Stimulated activated effector memory CD8-positive, alpha-beta T cell treated with anti-CD3 and anti-CD28 coated beads, Interleukin-12 subunit alpha, Interleukin-12 subunit beta, amount 100 ng/mL, for 72 hours (primary cell): Measurements from ENCODE around the gene KRT25.

Source experiments
- ATAC-seq: fragments of 150-1000 bp; cut with Tn5 transposase; 2 replicates; pipeline ENCODE4 v1.10.0; 2021
- DNase-seq, 2 donors: peaks; one replicate each; pipeline ENCODE4 v3.0.0; 2021 to 2022; ENCODE audit warnings: low spot score in 2 of 2
- H3K27ac Mint-ChIP-seq: one replicate; pipeline ENCODE4 v1.8.0; 2022; ENCODE audit warnings: mild to moderate bottlenecking, mixed read lengths
- H3K36me3 Mint-ChIP-seq: one replicate; pipeline ENCODE4 v1.8.0; 2022; ENCODE audit warnings: mild to moderate bottlenecking, mixed read lengths
- H3K4me1 Mint-ChIP-seq: one replicate; pipeline ENCODE4 v1.8.0; 2022; ENCODE audit warnings: mixed read lengths
- H3K4me3 Mint-ChIP-seq: one replicate; pipeline ENCODE4 v1.8.0; 2022; ENCODE audit warnings: mild to moderate bottlenecking, mixed read lengths
- H3K9me3 Mint-ChIP-seq: one replicate; pipeline ENCODE4 v1.8.0; 2022; ENCODE audit warnings: mixed read lengths

Gene KRT25, protein sequence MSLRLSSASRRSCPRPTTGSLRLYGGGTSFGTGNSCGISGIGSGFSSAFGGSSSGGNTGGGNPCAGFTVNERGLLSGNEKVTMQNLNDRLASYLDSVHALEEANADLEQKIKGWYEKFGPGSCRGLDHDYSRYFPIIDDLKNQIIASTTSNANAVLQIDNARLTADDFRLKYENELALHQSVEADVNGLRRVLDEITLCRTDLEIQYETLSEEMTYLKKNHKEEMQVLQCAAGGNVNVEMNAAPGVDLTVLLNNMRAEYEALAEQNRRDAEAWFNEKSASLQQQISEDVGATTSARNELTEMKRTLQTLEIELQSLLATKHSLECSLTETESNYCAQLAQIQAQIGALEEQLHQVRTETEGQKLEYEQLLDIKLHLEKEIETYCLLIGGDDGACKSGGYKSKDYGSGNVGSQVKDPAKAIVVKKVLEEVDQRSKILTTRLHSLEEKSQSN

DNA sequence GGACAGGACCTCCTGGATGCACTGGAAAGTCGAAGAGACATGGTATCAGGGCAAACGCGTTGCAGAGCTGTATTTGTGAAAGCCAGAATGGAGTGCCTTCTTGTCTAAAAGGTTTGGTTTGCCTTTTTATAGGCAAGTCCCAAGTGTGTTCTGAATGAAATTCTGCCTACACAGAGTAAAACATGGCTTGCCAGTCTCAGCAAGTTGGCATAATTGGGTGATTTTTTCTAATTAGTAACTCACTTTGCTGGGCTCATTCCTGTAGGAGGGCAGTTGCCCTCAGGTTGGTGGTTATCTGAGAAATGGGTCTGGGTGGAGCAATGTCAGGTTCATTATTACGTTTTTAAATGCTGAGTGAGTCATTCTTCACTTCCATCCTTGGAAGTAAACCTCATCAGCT is at the start of gene KRT25:
Gene KRT25 (minus strand): TSS at position 101 of the 400 bp plus-strand sequence. CDS start 60 bp downstream, at position 41.
- DNase-seq (no peak), ATAC-seq (peak; percentile 39)
- peaks cover 18% of the 10 kb centered on the region for H3K9me3 Mint-ChIP-seq
- H3K4me3 Mint-ChIP-seq = no peak within 1 kb of the TSS
- H3K4me1 Mint-ChIP-seq = no peaks in the 10 kb centered on the region
- H3K27ac Mint-ChIP-seq = no peak within 1 kb of the TSS
- H3K36me3 Mint-ChIP-seq = no peaks in the 10 kb centered on the region

DNA sequence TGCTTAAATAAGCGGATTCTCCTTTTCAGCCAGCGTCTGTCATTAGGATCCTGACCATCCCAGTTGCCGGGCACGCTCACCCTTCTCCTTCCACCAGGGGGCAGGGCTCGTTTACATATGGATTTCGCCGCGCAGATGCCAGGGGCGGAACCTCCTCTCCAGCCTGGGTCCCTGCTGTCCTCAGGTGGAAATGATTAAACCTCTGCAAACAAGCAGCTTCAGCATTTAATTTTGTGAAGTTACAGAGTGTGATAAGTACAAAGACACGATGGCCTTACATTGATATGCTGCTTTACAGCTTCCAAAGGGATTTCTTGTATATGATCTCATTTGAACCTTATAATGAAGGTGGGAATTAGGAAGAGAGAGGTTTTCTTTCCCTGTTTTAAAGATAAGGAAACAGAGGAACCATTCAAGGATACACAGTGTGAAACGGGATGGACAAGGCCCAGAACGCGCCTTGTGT is 48.5 kb upstream of the KRT25 start:
- H3K27ac Mint-ChIP-seq = no peak overlapping the region
- peak; percentile 93 for ATAC-seq
- no peaks in the 10 kb centered on the region for H3K9me3 Mint-ChIP-seq
- DNase-seq = peak; percentile 68 to 85
- no peaks in the 10 kb centered on the region for H3K4me1 Mint-ChIP-seq
- H3K36me3 Mint-ChIP-seq = no peaks in the 10 kb centered on the region
- H3K4me3 Mint-ChIP-seq = no peak overlapping the region

DNA sequence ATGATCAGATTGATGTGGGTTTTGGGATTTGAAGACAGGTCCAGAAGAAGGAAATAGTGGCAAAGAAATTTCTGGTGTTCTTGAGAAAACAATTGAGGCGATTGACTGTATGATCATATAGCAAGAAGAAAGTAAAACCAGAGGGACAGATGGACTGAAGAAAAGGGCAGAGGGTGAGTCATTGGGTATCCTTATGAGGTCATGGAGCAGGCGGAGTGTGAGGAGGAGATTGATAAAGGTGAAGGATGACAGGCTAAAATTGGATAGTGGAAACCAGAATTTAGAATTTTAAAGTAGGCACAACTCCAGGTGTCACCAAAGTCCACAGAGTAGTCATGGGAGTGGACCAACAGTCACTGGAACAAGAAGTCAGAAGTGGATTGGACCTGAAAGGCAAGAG is 46.0 kb upstream of the KRT25 start:
- H3K4me3 Mint-ChIP-seq = no peak overlapping the region
- DNase-seq = no peak
- H3K4me1 Mint-ChIP-seq = no peaks in the 10 kb centered on the region
- no peak for ATAC-seq
- H3K36me3 Mint-ChIP-seq = no peaks in the 10 kb centered on the region
- no peak overlapping the region for H3K27ac Mint-ChIP-seq
- H3K9me3 Mint-ChIP-seq = no peaks in the 10 kb centered on the region

DNA sequence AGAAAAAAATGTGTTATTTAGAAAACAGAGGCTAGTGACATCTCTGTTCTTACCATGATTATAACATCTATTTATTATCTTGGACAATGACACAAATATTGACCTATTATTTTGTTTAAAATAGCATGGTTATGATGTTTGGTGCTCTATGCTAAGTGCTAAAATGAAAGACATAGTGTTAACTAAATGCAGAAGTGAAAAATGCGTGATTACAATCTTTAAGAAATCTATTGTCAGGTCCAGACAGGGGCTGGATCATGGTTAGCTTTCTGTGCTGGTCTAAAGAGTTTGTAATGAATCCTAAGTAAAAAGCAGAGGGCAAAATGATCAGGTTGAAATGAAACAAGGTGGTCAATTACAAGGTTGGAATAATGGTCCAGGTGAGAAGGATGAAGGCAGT is 45.2 kb upstream of the KRT25 start:
- no peaks in the 10 kb centered on the region for H3K9me3 Mint-ChIP-seq
- H3K27ac Mint-ChIP-seq = no peak overlapping the region
- no peak for DNase-seq
- no peaks in the 10 kb centered on the region for H3K36me3 Mint-ChIP-seq
- H3K4me3 Mint-ChIP-seq = no peak overlapping the region
- ATAC-seq = no peak
- H3K4me1 Mint-ChIP-seq = no peaks in the 10 kb centered on the region

DNA sequence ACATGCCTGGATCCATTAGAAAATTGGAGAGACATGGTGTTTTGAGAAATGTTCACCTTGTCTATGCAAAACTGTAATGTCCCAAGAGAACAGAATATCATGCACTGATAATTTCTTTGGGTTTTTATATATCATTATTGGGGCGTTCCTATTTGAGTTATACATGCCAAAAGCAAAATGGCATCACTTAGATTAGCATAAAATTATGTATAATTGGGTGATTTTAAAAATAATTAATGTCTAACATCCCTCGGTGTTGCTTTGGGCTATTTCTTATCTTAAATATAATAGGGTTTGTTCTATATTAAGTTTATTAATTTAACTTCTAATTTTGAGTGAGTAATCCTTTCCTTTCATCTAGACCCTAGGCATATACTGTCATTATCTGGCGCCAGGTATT is 44.7 kb upstream of the KRT25 start, which contains the start of gene KRT28:
Gene KRT28 (minus strand): TSS at position 101 of the 400 bp plus-strand sequence. CDS start 66 bp downstream, at position 35.
- no peak for ATAC-seq
- Mint-ChIP-seq H3K4me1 (no peaks in the 10 kb centered on the region), H3K9me3 (no peaks in the 10 kb centered on the region), H3K4me3 (no peak within 1 kb of the TSS), H3K27ac (no peak within 1 kb of the TSS), H3K36me3 (no peaks in the 10 kb centered on the region)
- no peak for DNase-seq

DNA sequence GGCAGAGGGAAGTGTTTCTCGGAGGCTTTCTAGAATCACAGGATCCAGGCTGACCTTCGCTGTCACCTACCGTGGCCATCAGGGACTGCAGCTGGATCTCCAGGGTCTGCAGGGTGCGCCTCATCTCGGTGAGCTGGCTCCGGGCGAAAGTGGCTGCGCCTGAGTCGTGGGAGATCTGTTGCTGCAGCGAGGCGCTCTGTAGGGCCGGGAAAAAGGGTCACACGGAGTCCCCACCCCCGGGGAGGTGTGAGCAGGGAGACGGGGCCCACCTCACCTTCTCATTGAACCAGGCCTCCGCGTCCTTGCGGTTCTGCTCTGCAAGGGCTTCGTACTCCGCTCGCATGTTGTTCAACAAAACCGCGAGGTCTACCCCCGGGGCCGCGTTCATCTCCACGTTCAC is 41.7 kb upstream of the KRT25 start:
- H3K4me3 Mint-ChIP-seq = no peak overlapping the region
- H3K36me3 Mint-ChIP-seq = no peaks in the 10 kb centered on the region
- H3K4me1 Mint-ChIP-seq = no peaks in the 10 kb centered on the region
- DNase-seq = no peak
- no peak for ATAC-seq
- H3K27ac Mint-ChIP-seq = no peak overlapping the region
- no peaks in the 10 kb centered on the region for H3K9me3 Mint-ChIP-seq

DNA sequence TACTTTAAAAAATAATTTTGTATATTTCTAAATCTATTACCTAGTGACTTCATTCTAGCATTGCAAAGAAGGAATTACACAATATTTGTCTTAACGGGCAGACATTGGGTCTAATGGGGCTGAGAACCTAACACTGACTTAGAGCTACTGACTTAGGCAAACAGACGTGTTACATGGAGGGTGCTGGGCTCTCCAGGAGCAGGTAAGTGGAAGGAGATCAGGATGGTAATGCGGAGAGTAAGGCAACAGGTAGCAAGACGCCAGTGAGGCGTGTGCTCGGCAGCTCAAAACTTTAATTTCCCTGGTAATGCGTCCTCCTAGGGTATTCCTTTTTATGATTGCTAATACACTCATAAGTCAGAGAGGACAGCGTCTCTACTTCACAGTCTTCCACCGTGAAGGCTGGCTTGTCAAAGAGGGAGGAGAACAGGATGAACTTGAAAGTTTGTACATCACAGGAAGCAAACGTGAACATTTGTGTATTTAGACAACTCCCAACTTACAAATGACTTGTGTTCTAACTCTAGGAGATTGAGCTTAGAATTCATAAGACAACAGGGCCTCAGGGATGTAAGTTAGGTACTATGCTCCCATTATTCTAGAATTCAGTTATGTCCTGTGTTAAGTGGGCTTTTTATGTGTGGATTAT is 40.0 kb upstream of the KRT25 start:
- H3K27ac Mint-ChIP-seq = no peak overlapping the region
- no peaks in the 10 kb centered on the region for H3K4me1 Mint-ChIP-seq
- no peak for DNase-seq
- no peaks in the 10 kb centered on the region for H3K9me3 Mint-ChIP-seq
- no peak for ATAC-seq
- no peak overlapping the region for H3K4me3 Mint-ChIP-seq
- no peaks in the 10 kb centered on the region for H3K36me3 Mint-ChIP-seq

DNA sequence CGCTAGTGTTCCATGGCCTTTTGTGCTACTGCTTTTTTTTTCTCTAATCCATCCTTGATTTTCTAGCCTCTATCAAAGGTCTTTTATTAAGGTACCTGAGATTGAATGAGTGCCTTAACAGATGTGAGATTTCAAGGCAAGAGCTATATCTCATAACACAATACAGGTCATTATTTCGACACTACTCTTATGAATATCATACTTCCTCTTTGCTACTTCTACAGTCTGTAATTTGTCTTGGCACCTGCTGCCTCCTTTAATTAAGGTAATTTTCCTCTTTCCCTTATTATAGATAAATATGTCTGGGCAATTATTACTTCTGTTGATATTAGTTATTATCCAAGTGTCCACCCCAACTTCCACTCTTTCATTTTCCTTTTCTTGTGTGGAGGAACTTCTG is 39.3 kb upstream of the KRT25 start:
- Mint-ChIP-seq H3K4me1 (no peaks in the 10 kb centered on the region), H3K9me3 (no peaks in the 10 kb centered on the region), H3K36me3 (no peaks in the 10 kb centered on the region), H3K27ac (no peak overlapping the region), H3K4me3 (no peak overlapping the region)
- DNase-seq (no peak), ATAC-seq (no peak)

DNA sequence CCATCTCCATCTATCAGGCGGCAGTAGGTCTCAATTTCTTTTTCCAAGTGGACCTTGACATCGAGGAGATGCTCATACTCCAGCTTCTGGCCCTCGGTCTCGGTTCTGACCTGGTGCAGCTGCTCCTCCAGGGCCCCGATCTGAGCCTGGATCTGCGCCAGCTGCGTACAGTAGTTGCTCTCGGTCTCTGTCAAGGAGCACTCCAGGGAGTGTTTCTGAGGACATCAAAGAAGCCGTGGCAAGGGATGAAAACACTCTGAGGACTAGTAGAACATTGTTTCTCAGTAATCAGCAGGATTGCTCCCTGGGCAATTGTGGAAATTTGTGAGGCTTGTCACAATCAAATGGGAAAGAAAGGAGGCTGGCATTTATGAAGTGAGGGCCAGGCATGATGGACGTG is 38.7 kb upstream of the KRT25 start:
- H3K27ac Mint-ChIP-seq = no peak overlapping the region
- ATAC-seq (no peak), DNase-seq (no peak)
- no peaks in the 10 kb centered on the region for H3K9me3 Mint-ChIP-seq
- H3K4me1 Mint-ChIP-seq = no peaks in the 10 kb centered on the region
- no peak overlapping the region for H3K4me3 Mint-ChIP-seq
- no peaks in the 10 kb centered on the region for H3K36me3 Mint-ChIP-seq

DNA sequence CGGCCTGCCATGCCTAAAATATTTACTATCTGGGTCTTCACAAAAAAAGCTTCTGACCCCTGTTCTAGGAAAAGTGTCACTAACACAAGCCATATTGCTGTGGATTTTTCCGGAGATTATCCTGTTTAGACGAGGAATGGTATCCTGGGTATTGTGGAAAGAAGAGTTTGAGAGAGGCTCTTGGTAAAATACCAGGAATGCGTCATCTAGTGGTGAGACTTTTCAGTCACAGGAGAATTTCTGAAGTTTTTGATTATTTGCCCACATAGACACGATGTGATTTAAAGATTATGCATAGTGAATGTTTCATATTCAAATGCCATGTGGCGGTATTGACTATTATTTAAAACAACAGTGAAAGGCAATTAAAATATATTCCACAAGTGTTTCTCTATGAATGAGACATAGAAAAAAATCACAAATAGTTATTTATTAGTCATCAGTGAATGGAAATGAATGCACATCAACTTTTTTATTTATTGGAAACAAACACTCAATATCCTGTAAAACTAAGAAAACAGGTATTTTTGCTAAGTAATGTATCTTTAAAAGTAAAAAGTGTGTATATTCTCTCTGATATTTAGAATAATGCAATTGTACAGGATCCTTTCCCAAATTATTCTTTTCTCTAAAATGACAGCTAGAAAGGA is 36.8 kb upstream of the KRT25 start:
- no peaks in the 10 kb centered on the region for H3K9me3 Mint-ChIP-seq
- H3K27ac Mint-ChIP-seq = no peak overlapping the region
- ATAC-seq (no peak), DNase-seq (no peak)
- no peaks in the 10 kb centered on the region for H3K4me1 Mint-ChIP-seq
- no peaks in the 10 kb centered on the region for H3K36me3 Mint-ChIP-seq
- H3K4me3 Mint-ChIP-seq = no peak overlapping the region

DNA sequence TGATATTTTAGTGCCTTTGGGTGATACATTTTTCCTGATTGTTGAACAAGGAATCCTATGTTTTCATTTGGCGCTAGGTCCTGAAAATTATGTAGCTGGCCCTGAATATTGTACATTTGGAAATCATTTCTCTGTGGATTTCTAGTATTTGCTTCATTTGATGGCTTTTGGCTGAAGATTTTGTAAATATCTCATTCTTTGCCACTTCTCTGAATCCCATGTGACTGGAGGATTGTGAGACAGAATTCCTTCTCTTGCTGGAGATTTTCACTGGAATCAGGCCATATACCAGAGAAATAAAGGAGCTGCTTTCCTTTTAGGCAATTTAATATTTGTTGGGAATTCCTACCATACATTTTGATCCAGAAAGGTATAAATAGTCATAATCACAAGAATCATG is 36.0 kb upstream of the KRT25 start:
- Mint-ChIP-seq H3K36me3 (no peaks in the 10 kb centered on the region), H3K4me3 (no peak overlapping the region), H3K4me1 (no peaks in the 10 kb centered on the region), H3K9me3 (no peaks in the 10 kb centered on the region), H3K27ac (no peak overlapping the region)
- no peak for DNase-seq
- ATAC-seq = no peak

DNA sequence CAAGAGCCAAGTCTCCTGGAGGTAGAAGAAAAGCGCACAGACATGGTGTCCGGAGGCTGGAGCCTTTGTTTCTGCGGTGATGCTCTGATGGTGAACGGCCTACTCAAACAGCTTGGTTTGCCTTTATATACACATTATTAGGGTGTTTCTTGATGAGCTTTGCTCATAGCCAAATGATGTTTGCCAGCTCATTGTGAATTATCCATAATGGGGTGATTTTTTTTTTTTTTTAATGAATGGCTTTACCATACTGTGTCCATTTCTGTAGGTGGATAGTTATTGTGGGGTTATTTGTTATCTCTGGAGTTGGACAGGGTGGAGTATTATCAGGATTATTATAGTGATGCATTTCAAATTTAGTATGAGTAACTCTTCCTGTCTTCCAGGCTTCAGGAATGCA is 27.3 kb upstream of the KRT25 start, which contains the start of gene KRT27:
Gene KRT27 (minus strand): TSS at position 101 of the 400 bp plus-strand sequence. CDS start 57 bp downstream, at position 44.
- Mint-ChIP-seq H3K4me1 (no peaks in the 10 kb centered on the region), H3K9me3 (no peaks in the 10 kb centered on the region), H3K36me3 (no peaks in the 10 kb centered on the region), H3K27ac (no peak within 1 kb of the TSS), H3K4me3 (no peak within 1 kb of the TSS)
- DNase-seq = no peak
- ATAC-seq = no peak

DNA sequence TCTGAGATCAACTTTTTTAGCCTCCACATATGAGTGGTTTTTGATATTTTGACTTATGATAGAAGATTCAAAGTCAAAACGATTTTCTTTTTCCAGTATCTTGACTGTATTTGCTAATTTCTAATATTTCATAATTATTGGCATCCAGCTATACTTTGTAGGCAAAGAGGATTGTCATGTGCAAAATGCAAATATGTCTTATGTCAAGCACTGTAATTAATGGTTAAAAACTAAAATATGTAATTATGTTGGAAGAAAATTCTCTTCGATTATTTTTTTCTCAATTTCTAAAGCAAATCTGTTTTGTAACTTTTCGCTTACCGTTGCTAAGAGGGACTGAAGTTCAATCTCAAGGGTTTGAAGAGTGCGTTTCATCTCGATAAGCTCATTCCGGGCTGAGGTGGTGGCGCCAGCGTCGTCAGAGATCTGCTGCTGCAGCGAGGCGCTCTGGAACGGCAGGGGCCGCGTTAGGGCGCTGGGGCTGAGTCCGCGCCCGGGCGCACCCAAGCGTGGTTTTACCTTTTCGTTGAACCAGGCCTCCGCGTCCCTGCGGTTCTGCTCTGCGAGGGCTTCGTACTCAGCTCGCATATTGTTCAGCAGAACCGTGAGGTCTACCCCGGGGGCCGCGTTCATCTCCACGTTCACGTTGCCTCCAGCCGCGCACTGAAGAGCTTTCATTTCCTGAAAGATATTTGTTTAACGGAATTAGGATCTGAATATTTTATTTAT is 24.2 kb upstream of the KRT25 start:
- Mint-ChIP-seq H3K36me3 (no peaks in the 10 kb centered on the region), H3K9me3 (no peaks in the 10 kb centered on the region), H3K4me1 (no peaks in the 10 kb centered on the region), H3K27ac (no peak overlapping the region), H3K4me3 (peak overlapping the region; percentile 28)
- ATAC-seq (no peak), DNase-seq (no peak)

DNA sequence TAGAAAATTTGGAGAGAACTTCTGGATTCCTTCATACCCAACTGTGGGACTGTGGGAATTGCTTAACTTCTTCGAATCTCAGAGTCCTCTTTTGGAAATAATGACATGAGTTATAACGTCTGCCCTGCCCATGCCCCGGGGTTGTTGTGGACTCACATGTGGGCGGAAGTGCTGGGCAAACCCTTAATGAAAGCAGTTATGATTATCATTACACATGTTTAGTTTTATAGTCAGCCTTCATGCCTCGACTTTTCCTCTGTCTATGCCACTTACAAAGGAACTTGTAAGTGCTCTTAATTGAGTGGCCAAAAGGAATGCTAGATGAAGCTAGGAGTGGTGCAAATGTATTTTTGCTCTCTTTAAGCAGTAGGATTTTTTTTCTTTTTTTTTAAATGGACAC is 23.3 kb upstream of the KRT25 start:
- Mint-ChIP-seq H3K27ac (no peak overlapping the region), H3K36me3 (no peaks in the 10 kb centered on the region), H3K4me1 (no peaks in the 10 kb centered on the region), H3K9me3 (no peaks in the 10 kb centered on the region), H3K4me3 (no peak overlapping the region)
- DNase-seq (no peak), ATAC-seq (no peak)

DNA sequence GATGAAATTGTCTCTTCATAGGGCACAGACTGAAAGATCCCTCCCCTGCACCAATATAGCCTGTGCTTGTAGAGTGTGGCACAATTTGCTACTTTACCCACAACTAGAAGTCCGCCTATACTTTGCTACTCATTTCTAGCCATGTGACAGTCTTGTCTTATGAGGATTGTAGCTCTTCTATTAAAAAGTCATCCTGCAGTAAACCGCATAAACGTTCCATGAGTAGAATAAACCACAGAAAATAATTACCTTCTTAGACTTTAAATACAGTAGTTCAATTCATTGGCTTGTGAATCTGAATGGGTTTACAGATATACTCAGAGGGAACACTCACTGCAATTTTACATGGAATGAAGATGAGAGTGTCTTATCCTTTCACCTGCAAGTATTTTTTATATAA is 22.8 kb upstream of the KRT25 start:
- H3K9me3 Mint-ChIP-seq = no peaks in the 10 kb centered on the region
- H3K4me1 Mint-ChIP-seq = no peaks in the 10 kb centered on the region
- H3K4me3 Mint-ChIP-seq = no peak overlapping the region
- DNase-seq (no peak), ATAC-seq (no peak)
- no peaks in the 10 kb centered on the region for H3K36me3 Mint-ChIP-seq
- H3K27ac Mint-ChIP-seq = no peak overlapping the region
